Endothelial cell (in vitro differentiated cells): ENCODE measurements around the gene MRPL10. TPM values are rescaled to one million over a fixed set of nuclear protein-coding genes. Genes with fewer than 3 reads are reported as not detected.

ENCODE experiments used
- DNase-seq: peaks from one replicate; pipeline ENCODE4 v3.0.0; 2021; ENCODE audit warnings: low spot score
- H3K27ac Mint-ChIP-seq: one replicate; pipeline ENCODE4 v1.8.0; 2021; ENCODE audit warnings: mixed read lengths, inconsistent platforms; ENCODE audit not compliant: unreplicated experiment
- H3K27me3 Mint-ChIP-seq: one replicate; pipeline ENCODE4 v1.8.0; 2021; ENCODE audit warnings: mild to moderate bottlenecking, moderate library complexity, mixed read lengths, inconsistent platforms; ENCODE audit not compliant: unreplicated experiment
- H3K36me3 Mint-ChIP-seq: one replicate; pipeline ENCODE4 v1.8.0; 2021; ENCODE audit warnings: mild to moderate bottlenecking, low read depth, mixed read lengths, inconsistent platforms; ENCODE audit not compliant: unreplicated experiment
- H3K4me1 Mint-ChIP-seq: one replicate; pipeline ENCODE4 v1.8.0; 2021; ENCODE audit warnings: mild to moderate bottlenecking, mixed read lengths, inconsistent platforms; ENCODE audit not compliant: unreplicated experiment
- H3K4me3 Mint-ChIP-seq: one replicate; pipeline ENCODE4 v1.8.0; 2021; ENCODE audit warnings: mild to moderate bottlenecking, mixed read lengths, inconsistent platforms; ENCODE audit not compliant: unreplicated experiment
- H3K9me3 Mint-ChIP-seq: one replicate; pipeline ENCODE4 v1.8.0; 2021; ENCODE audit warnings: mixed read lengths, inconsistent platforms; ENCODE audit not compliant: unreplicated experiment
- total RNA-seq: library from RNA; stranded (reverse); fragmentation: NEBNext Ultra II Directional; extraction: Animal tissue kit (Norgen Biotek cat#: 25700); gene quantifications from one replicate; pipeline ENCODE4 v1.2.1, GENCODE V29; 2021; ENCODE audit not compliant: unreplicated experiment
- TF ChIP-seq, protein P1 (sequence below): fragments of 200-600 bp; sonication (generic); IDR thresholded peaks from one replicate; pipeline ENCODE4 v1.5.0; 2021; ENCODE audit warnings: antibody characterized with exemption; ENCODE audit not compliant: unreplicated experiment

The MRPL10 gene
- total RNA-seq, 1 donor from 2014 or later, result 56.3 TPM

DNA sequence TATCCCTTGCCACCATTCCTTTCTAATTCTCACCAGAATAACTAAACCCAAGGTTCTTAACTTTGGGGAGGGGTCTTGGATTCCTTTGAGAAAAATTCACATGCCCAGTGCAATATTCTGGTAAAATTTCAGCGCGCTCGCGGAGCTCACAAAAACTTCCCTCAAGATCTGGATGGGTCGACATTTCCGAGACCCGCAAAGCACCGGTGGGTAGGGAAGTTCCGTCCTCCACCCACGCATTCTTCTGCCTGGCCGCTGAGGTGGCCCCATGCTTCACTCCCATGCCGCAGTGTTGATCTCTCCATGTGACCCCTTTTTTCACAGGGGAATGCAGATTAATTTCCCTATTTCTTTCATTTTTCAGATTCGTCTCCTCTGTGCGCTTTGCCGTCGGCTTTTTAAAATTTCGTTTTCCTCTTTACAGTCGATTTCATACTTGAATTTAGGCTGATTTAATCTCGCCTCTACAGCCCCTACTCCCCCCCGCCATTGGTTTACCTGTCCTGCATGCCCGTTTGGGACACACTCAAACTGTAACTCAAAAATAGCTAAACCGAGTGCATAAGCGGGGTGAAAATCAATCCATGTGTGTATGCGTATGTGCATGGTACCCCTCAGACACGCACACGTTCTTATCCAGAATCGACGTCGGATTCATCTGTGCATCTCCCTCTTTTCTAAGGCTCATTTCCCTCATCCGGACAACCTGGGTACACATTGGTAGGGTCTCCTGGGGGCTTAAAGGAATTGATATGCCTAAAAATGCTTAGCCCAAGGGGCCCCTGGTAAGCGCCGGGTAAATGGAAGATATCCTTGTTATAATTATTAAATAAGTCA lies 21.0 kb upstream of the MRPL10 start:
- H3K4me3 Mint-ChIP-seq, result peak overlapping the region; percentile 74
- peaks cover 12% of the 10 kb centered on the region for H3K36me3 Mint-ChIP-seq
- no peaks in the 10 kb centered on the region for H3K9me3 Mint-ChIP-seq
- peak overlapping the region; percentile 54 for H3K27ac Mint-ChIP-seq
- TF ChIP-seq, protein P1, sequence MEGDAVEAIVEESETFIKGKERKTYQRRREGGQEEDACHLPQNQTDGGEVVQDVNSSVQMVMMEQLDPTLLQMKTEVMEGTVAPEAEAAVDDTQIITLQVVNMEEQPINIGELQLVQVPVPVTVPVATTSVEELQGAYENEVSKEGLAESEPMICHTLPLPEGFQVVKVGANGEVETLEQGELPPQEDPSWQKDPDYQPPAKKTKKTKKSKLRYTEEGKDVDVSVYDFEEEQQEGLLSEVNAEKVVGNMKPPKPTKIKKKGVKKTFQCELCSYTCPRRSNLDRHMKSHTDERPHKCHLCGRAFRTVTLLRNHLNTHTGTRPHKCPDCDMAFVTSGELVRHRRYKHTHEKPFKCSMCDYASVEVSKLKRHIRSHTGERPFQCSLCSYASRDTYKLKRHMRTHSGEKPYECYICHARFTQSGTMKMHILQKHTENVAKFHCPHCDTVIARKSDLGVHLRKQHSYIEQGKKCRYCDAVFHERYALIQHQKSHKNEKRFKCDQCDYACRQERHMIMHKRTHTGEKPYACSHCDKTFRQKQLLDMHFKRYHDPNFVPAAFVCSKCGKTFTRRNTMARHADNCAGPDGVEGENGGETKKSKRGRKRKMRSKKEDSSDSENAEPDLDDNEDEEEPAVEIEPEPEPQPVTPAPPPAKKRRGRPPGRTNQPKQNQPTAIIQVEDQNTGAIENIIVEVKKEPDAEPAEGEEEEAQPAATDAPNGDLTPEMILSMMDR, result no peak
- no peak for DNase-seq
- H3K27me3 Mint-ChIP-seq, result peaks cover 9% of the 10 kb centered on the region
- peaks cover 80% of the 10 kb centered on the region for H3K4me1 Mint-ChIP-seq

DNA sequence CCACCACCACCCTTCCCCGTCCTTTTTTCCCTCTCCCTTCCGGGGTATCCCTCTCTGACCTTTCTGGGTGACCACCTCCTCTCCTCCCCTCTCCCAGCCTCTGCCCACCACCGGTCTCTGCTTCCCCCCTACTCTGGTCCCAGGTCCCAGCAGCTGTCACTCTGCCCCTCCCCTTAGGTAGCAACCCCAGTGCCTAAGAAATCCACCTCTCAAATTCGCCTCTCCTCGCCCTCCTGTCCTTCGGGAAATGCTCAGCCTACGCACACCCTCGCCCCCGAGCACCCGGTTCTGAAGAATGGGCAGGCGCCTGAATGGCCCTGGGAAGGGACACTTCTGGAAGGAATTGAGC lies 20.4 kb upstream of the MRPL10 start:
- H3K27ac Mint-ChIP-seq, result peak overlapping the region; percentile 54
- TF ChIP-seq, protein P1, result no peak
- DNase-seq, result no peak
- H3K9me3 Mint-ChIP-seq, result no peaks in the 10 kb centered on the region
- peaks cover 74% of the 10 kb centered on the region for H3K4me1 Mint-ChIP-seq
- peak overlapping the region; percentile 74 for H3K4me3 Mint-ChIP-seq
- H3K36me3 Mint-ChIP-seq, result peaks cover 12% of the 10 kb centered on the region
- H3K27me3 Mint-ChIP-seq, result peaks cover 9% of the 10 kb centered on the region

DNA sequence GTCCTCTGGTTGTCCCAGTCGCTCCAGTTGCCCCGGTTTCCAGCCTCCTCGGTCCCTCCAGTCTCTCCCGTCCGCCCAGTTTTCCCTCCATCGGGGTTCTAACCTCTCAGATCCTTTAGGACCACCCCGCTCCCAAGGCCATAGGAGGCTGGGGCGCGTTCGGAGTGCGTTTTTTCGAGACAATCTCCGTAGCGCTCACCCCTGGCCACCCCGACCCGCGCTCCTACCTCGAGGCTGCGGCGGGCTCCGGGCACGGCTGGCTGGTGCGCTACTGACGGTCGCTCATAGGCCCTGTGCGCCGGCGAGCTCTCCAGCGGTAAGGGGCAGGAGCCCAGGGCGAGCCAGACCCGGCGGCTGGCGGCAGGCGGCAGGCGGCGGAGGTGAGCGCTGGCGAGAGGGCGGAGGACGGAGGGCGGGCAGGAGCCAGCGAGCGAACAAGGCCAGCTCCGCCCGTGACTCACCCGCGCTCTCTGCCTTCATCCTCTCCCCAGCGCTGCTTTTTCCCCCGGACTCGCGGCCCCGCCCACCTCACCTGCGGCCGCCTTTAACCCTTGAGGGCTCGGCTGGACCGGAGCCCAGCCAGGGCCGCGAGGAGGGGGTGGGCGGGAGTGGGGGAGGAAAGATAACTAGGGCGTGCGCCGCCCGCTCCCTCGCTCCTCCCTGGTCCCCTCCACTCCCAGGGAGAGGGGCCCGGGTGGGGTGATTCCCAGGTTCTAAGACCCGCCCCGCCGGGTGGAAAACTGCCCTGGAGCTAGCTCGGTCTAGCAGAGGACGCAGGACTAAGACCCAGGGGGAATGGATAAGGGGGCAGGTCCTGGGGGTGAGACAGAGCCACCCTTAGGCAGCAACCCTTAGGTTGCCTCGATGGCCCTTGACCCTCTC lies 19.6 kb upstream of the MRPL10 start, which contains the start of gene SP6:
Gene SP6, minus strand, starts transcription at position 472 of the 882 bp plus-strand sequence. CDS start 2,734 bp downstream, outside the sequence.
- peaks cover 66% of the 10 kb centered on the region for H3K4me1 Mint-ChIP-seq
- TF ChIP-seq, protein P1, result no peak
- H3K27ac Mint-ChIP-seq, result peak within 1 kb of the TSS; percentile 54

DNA sequence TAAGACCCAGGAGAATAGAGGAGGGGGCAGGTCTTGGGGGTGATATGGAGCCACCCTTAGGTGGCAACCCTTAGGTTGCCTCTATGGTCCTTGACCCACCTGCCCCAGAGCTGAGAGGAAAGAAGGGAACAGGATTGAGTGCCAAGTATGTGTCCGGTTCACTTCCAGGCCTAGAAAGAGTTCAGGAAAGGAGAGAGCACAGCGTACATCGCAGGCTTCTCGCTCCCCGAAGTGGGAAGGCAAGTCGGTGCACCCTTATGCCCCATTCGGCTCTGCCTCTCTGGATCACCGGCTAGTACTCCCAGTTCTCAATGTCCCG lies 19.0 kb upstream of the MRPL10 start:
- peaks cover 12% of the 10 kb centered on the region for H3K36me3 Mint-ChIP-seq
- H3K27me3 Mint-ChIP-seq, result peaks cover 10% of the 10 kb centered on the region
- TF ChIP-seq, protein P1, result no peak
- no peak for DNase-seq
- peak overlapping the region; percentile 93 for H3K4me3 Mint-ChIP-seq
- H3K27ac Mint-ChIP-seq, result no peak overlapping the region
- H3K9me3 Mint-ChIP-seq, result no peaks in the 10 kb centered on the region
- peaks cover 63% of the 10 kb centered on the region for H3K4me1 Mint-ChIP-seq

More for the DNA sequence above, 19.6 kb upstream of the MRPL10 start, which contains the start of gene SP6:
- peaks cover 11% of the 10 kb centered on the region for H3K27me3 Mint-ChIP-seq
- H3K4me3 Mint-ChIP-seq, result peak within 1 kb of the TSS; percentile 93
- DNase-seq, result peak; percentile 70
- peaks cover 12% of the 10 kb centered on the region for H3K36me3 Mint-ChIP-seq
- H3K9me3 Mint-ChIP-seq, result no peaks in the 10 kb centered on the region
